Measurements from ENCODE around the gene IL22.
"Not testable (repeated sequence)": the region's sequence is repeated elsewhere in the genome, so short reads cannot be mapped to it uniquely, and the experiment has no call there.

IL22 gene

GRCh38 chr12:68227356-68227755, 26.0 kb downstream of the IL22 start:
- DNase-seq = no peak

- no peak for DNase-seq
Measured at GRCh38 chr12:68225576-68226476, 27.6 kb downstream of the IL22 start, which contains the start of gene IL26. TSS of gene IL26 (minus strand) at chr12:68225810. CDS start at chr12:68225756, 54 bp downstream.

- no peak for DNase-seq
Measured at GRCh38 chr12:68224613-68225285, 28.7 kb downstream of the IL22 start.

- DNase-seq = peak; percentile 76 to 83
Measured at GRCh38 chr12:68223067-68223747, 30.2 kb downstream of the IL22 start.

- DNase-seq = no peak
Measured at GRCh38 chr12:68222326-68222725, 31.1 kb downstream of the IL22 start.

- no peak for DNase-seq
Measured at GRCh38 chr12:68221497-68221896, 31.9 kb downstream of the IL22 start.

GRCh38 chr12:68210875-68211274, 42.5 kb downstream of the IL22 start:
- no peak for DNase-seq

GRCh38 chr12:68209048-68209728, 44.2 kb downstream of the IL22 start:
- not testable (repeated sequence) for DNase-seq

GRCh38 chr12:68207276-68207675, 46.1 kb downstream of the IL22 start:
- DNase-seq = no peak

- DNase-seq = no peak
Measured at GRCh38 chr12:68206446-68206845, 47.0 kb downstream of the IL22 start.

- peak in 1 of 2 donors; percentile 45 for DNase-seq
Measured at GRCh38 chr12:68203460-68203875, 49.9 kb downstream of the IL22 start.

GRCh38 chr12:68200854-68201253, 52.5 kb downstream of the IL22 start:
- DNase-seq = no peak

GRCh38 chr12:68199127-68199526, 54.3 kb downstream of the IL22 start:
- no peak for DNase-seq

- DNase-seq = peak in 1 of 2 donors; percentile 12
Measured at GRCh38 chr12:68198507-68199086, 54.8 kb downstream of the IL22 start.
